A673 (cell line): ENCODE measurements around the gene SLC45A3. TPM values are rescaled to one million over a fixed set of nuclear protein-coding genes. Genes with fewer than 3 reads are reported as not detected.

Experiments used
- BruUV-seq: library from RNA; stranded (reverse); fragments of 400-500 nt; replicated peaks from 2 replicates; lab custom pipeline; 2021; lab: Mats Ljungman, UMichigan
- CTCF ChIA-PET: fragments of 300-600 bp; sonication (Branson Sonifier 250); formaldehyde crosslinking; loops from one replicate; lab custom pipeline; 2022; ENCODE audit warnings: antibody characterized with exemption; lab: Charles Lee
- POLR2A ChIA-PET: fragments of 300-600 bp; sonication (Branson Sonifier 250); formaldehyde crosslinking; loops from one replicate; lab custom pipeline; 2022; ENCODE audit warnings: antibody characterized with exemption; ENCODE audit not compliant: low non-redundant PET; lab: Charles Lee
- DNase-seq: peaks from one replicate; pipeline ENCODE4 v3.0.0-alpha.2; 2015; ENCODE audit warnings: low spot score
- H3K27ac ChIP-seq: fragments of 200-600 bp; sonication (generic); 2 replicates; pipeline ENCODE4 v1.5.1; 2016; ENCODE audit warnings: mixed run types, low read depth, mild to moderate bottlenecking, mixed read lengths, antibody characterized with exemption, low read length; ENCODE audit not compliant: poor library complexity, severe bottlenecking
- H3K27me3 ChIP-seq: fragments of 200-600 bp; sonication (generic); replicated peaks from 2 replicates; pipeline ENCODE4 v1.6.1; 2017; ENCODE audit warnings: mixed run types, low read depth, mild to moderate bottlenecking, mixed read lengths, antibody characterized with exemption, low read length; ENCODE audit not compliant: insufficient read depth, poor library complexity
- H3K36me3 ChIP-seq: fragments of 200-600 bp; sonication (generic); 2 replicates; pipeline ENCODE4 v1.6.1; 2016; ENCODE audit warnings: mixed run types, mild to moderate bottlenecking, mixed read lengths, antibody characterized with exemption, low read length; ENCODE audit not compliant: insufficient read depth, poor library complexity, severe bottlenecking
- H3K4me1 ChIP-seq: fragments of 200-600 bp; sonication (generic); 2 replicates; pipeline ENCODE4 v1.6.1; 2017; ENCODE audit warnings: mixed run types, mild to moderate bottlenecking, mixed read lengths, antibody characterized with exemption, low read length; ENCODE audit not compliant: insufficient read depth, poor library complexity, severe bottlenecking
- H3K4me3 ChIP-seq: fragments of 200-600 bp; sonication (generic); 2 replicates; pipeline ENCODE4 v1.5.1; 2016; ENCODE audit warnings: low read depth, mixed run types, mild to moderate bottlenecking, mixed read lengths, low read length; ENCODE audit not compliant: poor library complexity, severe bottlenecking
- H3K9me3 ChIP-seq: fragments of 200-600 bp; sonication (generic); 2 replicates; pipeline ENCODE4 v1.6.1; 2016; ENCODE audit warnings: mixed run types, low read depth, mild to moderate bottlenecking, mixed read lengths, antibody characterized with exemption, low read length; ENCODE audit not compliant: poor library complexity, severe bottlenecking
- EZH2 ChIP-seq: fragments of 200-600 bp; sonication (generic); IDR thresholded peaks from 2 replicates; pipeline ENCODE4 v1.6.1; 2017; ENCODE audit warnings: borderline replicate concordance, low read depth, mild to moderate bottlenecking, mixed read lengths, antibody characterized with exemption, low read length; ENCODE audit not compliant: poor library complexity, severe bottlenecking
- intact Hi-C: fragments of 100-400 bp; cut with micrococcal nuclease; formaldehyde crosslinking; loops from one replicate; pipeline ENCODE4 v1.10.0; 2022; ENCODE audit not compliant: unreplicated experiment
- total RNA-seq: library from RNA; stranded (reverse); gene quantifications from 2 replicates; pipeline ENCODE4 v1.2.3, GENCODE V29; 2021
- TF ChIP-seq, protein P1 (sequence below): fragments of 300-800, 200-600 bp; sonication (generic); conservative IDR thresholded peaks from 2 replicates; pipeline ENCODE4 v1.5.1; 2017; ENCODE audit warnings: low read depth, mild to moderate bottlenecking, antibody characterized with exemption, low read length, moderate library complexity, mixed read lengths

Gene SLC45A3
- total RNA-seq, 1 experiment from 2014 or later = 8.5 TPM

DNA sequence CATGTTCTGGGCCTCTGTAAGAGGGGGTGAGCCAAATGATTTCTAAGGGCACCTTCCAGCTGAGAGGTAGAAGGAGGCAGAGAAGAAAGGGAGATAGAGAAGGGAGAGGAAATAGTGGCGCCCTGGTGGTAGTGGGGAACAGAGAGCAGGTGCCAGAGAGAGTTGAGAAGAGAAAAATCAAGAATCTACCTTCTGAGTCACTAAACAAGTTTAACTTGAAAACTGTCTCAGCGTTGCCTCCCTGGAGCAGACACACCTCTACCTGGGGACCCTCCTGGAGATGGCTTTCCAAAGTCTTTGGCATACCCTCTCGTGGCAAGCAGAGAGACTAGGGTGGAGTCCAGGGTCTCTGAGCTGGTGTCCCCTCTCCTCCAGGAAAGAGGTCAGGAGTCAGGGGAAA lies 1.1 kb upstream of the SLC45A3 start:
- H3K27ac ChIP-seq = no peak overlapping the region
- ChIA-PET CTCF (no interaction called here), POLR2A (interaction anchor here (0.5 kb wide), 1 partner anchor 20 kb away, joined by 12 read pairs; no protein-coding TSS in a partner anchor)
- no peaks in the 10 kb centered on the region for H3K36me3 ChIP-seq
- no peak overlapping the region for H3K4me3 ChIP-seq
- TF ChIP-seq EZH2 = no peak
- TF ChIP-seq, protein P1, sequence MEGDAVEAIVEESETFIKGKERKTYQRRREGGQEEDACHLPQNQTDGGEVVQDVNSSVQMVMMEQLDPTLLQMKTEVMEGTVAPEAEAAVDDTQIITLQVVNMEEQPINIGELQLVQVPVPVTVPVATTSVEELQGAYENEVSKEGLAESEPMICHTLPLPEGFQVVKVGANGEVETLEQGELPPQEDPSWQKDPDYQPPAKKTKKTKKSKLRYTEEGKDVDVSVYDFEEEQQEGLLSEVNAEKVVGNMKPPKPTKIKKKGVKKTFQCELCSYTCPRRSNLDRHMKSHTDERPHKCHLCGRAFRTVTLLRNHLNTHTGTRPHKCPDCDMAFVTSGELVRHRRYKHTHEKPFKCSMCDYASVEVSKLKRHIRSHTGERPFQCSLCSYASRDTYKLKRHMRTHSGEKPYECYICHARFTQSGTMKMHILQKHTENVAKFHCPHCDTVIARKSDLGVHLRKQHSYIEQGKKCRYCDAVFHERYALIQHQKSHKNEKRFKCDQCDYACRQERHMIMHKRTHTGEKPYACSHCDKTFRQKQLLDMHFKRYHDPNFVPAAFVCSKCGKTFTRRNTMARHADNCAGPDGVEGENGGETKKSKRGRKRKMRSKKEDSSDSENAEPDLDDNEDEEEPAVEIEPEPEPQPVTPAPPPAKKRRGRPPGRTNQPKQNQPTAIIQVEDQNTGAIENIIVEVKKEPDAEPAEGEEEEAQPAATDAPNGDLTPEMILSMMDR = no peak
- H3K27me3 ChIP-seq = no peaks in the 10 kb centered on the region
- DNase-seq = no peak
- no TSS peak for BruUV-seq
- peaks cover 15% of the 10 kb centered on the region for H3K4me1 ChIP-seq
- intact Hi-C loops = no loop called here
- no peaks in the 10 kb centered on the region for H3K9me3 ChIP-seq

DNA sequence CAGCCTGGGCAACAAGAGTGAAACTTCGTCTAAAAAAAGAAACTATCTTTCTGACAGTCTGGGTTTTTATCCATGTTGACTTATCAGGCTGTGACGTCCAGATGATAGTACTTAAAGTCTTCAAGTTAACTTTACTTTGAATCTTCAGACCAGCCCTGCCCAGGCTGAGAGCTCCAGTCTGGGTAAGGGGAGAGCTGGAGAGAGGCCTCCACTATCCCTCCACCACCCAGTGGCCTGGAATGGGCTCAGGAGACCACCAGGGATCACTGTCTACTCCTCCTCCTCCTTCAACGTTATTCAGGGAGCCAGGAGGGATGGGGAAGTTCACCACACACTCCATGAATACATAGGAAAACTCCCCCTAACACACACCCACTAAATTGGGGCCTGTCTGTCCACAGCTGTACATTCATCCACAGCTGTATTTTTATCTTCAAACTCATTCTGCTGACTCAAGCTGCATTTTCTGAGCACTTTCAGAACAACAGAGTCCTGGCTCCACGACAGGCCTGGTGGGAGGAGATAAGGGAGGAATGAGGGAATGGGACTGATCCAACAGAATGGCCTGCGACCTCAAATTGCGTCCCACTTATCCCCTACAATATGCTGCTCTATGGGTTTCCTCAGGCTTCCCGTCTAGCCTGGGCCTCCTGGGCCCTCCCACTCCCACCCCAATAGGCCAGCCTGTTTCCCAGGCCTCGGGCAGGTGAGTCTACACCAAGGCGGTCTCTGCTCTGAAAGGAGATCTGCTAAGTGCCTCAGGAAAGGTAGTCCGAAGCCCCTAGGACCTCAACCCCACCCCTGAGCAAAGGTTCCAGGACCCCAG lies 1.8 kb downstream of the SLC45A3 start:
- TF ChIP-seq, protein P1 = no peak
- no peak for TF ChIP-seq EZH2
- ChIA-PET CTCF (interaction anchor here (1.5 kb wide), 1 partner anchor 20 kb away, joined by 7 read pairs; no protein-coding TSS in a partner anchor), POLR2A (no interaction called here)
- Histone ChIP-seq H3K9me3 (no peaks in the 10 kb centered on the region), H3K36me3 (no peaks in the 10 kb centered on the region), H3K27me3 (no peaks in the 10 kb centered on the region), H3K4me3 (peak overlapping the region; percentile 61), H3K4me1 (peaks cover 15% of the 10 kb centered on the region), H3K27ac (no peak overlapping the region)
- intact Hi-C loops = no loop called here
- BruUV-seq = no TSS peak
- no peak for DNase-seq

DNA sequence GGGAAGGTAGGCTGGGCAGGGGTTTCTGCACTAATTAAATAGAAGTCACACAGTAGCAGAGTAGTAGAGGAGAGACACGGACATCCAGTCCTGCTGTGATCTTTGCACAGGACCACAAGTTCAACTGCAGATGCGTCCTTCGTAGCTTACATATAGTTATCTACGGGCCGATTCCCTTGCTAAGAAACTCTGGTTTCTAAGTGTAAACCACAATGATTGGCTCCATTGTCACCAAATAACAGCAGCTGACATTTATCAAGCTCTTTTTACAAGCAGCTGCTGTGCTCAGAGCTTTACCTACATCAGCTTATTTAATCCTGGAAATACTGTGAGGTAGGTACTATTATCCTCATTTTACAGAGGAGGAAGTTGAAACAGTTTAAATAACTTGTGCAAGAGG lies 3.1 kb downstream of the SLC45A3 start:
- POLR2A ChIA-PET = no interaction called here

More for the DNA sequence above, 3.1 kb downstream of the SLC45A3 start:
- no TSS peak for BruUV-seq
- peaks cover 15% of the 10 kb centered on the region for H3K4me1 ChIP-seq
- CTCF ChIA-PET = interaction anchor here (1.5 kb wide), 1 partner anchor 18 kb away, joined by 7 read pairs; no protein-coding TSS in a partner anchor
- no peak for DNase-seq
- intact Hi-C loops = no loop called here
- TF ChIP-seq, protein P1 = no peak
- TF ChIP-seq EZH2 = no peak
- H3K36me3 ChIP-seq = no peaks in the 10 kb centered on the region
- no peak overlapping the region for H3K4me3 ChIP-seq
- H3K27ac ChIP-seq = no peak overlapping the region
- no peaks in the 10 kb centered on the region for H3K9me3 ChIP-seq
- H3K27me3 ChIP-seq = no peaks in the 10 kb centered on the region
